Stimulated activated CD4-positive, alpha-beta T cell treated with anti-CD3 and anti-CD28 coated beads, Interleukin-1b, Interleukin-23, amount 100 ng/mL, for 1 hour (primary cell): Measurements from ENCODE around the gene NFIA.

Experiments
- DNase-seq, 2 donors: peaks; one replicate each; pipeline ENCODE4 v3.0.0-alpha.2; 2020; ENCODE audit warnings: low read depth in 2 of 2

The NFIA gene

GRCh38 chr1:61130338-61131000, 48.1 kb downstream of the NFIA start:
- DNase-seq = no peak

GRCh38 chr1:61131248-61131647, 48.9 kb downstream of the NFIA start:
- no peak for DNase-seq

- DNase-seq = no peak
Observed at GRCh38 chr1:61131716-61132115, 49.4 kb downstream of the NFIA start.

- no peak for DNase-seq
Observed at GRCh38 chr1:61132176-61132638, 49.8 kb downstream of the NFIA start.

GRCh38 chr1:61132645-61133334, 50.4 kb downstream of the NFIA start:
- DNase-seq = no peak

- DNase-seq = no peak
Observed at GRCh38 chr1:61133335-61134019, 51.1 kb downstream of the NFIA start.

- no peak for DNase-seq
Observed at GRCh38 chr1:61135291-61135690, 52.9 kb downstream of the NFIA start.

- no peak for DNase-seq
Observed at GRCh38 chr1:61138305-61138704, 55.9 kb downstream of the NFIA start.

- DNase-seq = no peak
Observed at GRCh38 chr1:61138921-61139774, 56.8 kb downstream of the NFIA start.

GRCh38 chr1:61139775-61140549, 57.6 kb downstream of the NFIA start:
- no peak for DNase-seq

- DNase-seq = no peak
Observed at GRCh38 chr1:61140778-61141177, 58.4 kb downstream of the NFIA start.

GRCh38 chr1:61141288-61142042, 59.1 kb downstream of the NFIA start:
- DNase-seq = no peak

GRCh38 chr1:61142043-61142440, 59.7 kb downstream of the NFIA start:
- no peak for DNase-seq

- no peak for DNase-seq
Observed at GRCh38 chr1:61142726-61143500, 60.6 kb downstream of the NFIA start.

- no peak for DNase-seq
Observed at GRCh38 chr1:61143821-61144424, 61.6 kb downstream of the NFIA start.

- no peak for DNase-seq
Observed at GRCh38 chr1:61149010-61149860, 66.9 kb downstream of the NFIA start.

GRCh38 chr1:61151565-61151964, 69.2 kb downstream of the NFIA start:
- DNase-seq = no peak

- no peak for DNase-seq
Observed at GRCh38 chr1:61152066-61152465, 69.7 kb downstream of the NFIA start.
